Ishikawa (cell line): Measurements from ENCODE around the gene PTPRA.

Experiments
- CEBPB ChIP-seq: IDR thresholded peaks from 2 replicates; pipeline ENCODE4 v1.6.1; 2012
- CREB1 ChIP-seq: IDR thresholded peaks from 2 replicates; pipeline ENCODE4 v1.6.1; 2012; ENCODE audit warnings: low read depth
- EGR1 ChIP-seq: IDR thresholded peaks from 2 replicates; pipeline ENCODE4 v1.6.1; 2012
- EP300 ChIP-seq: IDR thresholded peaks from 2 replicates; pipeline ENCODE4 v1.6.1; 2012; ENCODE audit warnings: borderline replicate concordance
- FOXM1 ChIP-seq: IDR thresholded peaks from 2 replicates; pipeline ENCODE4 v1.6.1; 2012; ENCODE audit warnings: low read depth, borderline replicate concordance
- MAX ChIP-seq: IDR thresholded peaks from 2 replicates; pipeline ENCODE4 v1.6.1; 2012
- NFIC ChIP-seq: IDR thresholded peaks from 2 replicates; pipeline ENCODE4 v1.6.1; 2012
- RAD21 ChIP-seq: IDR thresholded peaks from 2 replicates; pipeline ENCODE4 v1.6.1; 2012; ENCODE audit warnings: low read depth
- REST ChIP-seq: IDR thresholded peaks from 2 replicates; pipeline ENCODE4 v1.6.1; 2012; ENCODE audit warnings: low read depth, mild to moderate bottlenecking
- TAF1 ChIP-seq: IDR thresholded peaks from 2 replicates; pipeline ENCODE4 v1.6.1; 2012; ENCODE audit warnings: low read depth, mild to moderate bottlenecking
- TCF12 ChIP-seq: IDR thresholded peaks from 2 replicates; pipeline ENCODE4 v1.6.1; 2012; ENCODE audit warnings: low read depth
- TEAD4 ChIP-seq: IDR thresholded peaks from 2 replicates; pipeline ENCODE4 v1.6.1; 2012
- USF1 ChIP-seq: IDR thresholded peaks from 2 replicates; pipeline ENCODE4 v1.6.1; 2012
- YY1 ChIP-seq: IDR thresholded peaks from 2 replicates; pipeline ENCODE4 v1.6.1; 2012; ENCODE audit warnings: low read depth
- ZBTB7A ChIP-seq: IDR thresholded peaks from 2 replicates; pipeline ENCODE4 v1.6.1; 2012; ENCODE audit warnings: low read depth

The PTPRA gene

GRCh38 chr20:2894221-2894620 is 20.9 kb downstream of the PTPRA start:
- TF ChIP-seq CEBPB (no peak), USF1 (no peak), YY1 (no peak), RAD21 (no peak), ZBTB7A (no peak), CREB1 (no peak), MAX (no peak), REST (no peak), FOXM1 (no peak), TCF12 (no peak), TAF1 (no peak), EP300 (no peak), TEAD4 (no peak), NFIC (no peak), EGR1 (no peak)

GRCh38 chr20:2899243-2899642 is 26.0 kb downstream of the PTPRA start:
- TF ChIP-seq EGR1 (no peak), MAX (no peak), TAF1 (no peak), CREB1 (no peak)

- TF ChIP-seq FOXM1 (no peak), EGR1 (no peak)
Measured at GRCh38 chr20:2900845-2901592, 27.7 kb downstream of the PTPRA start.

- no peak for TF ChIP-seq ZBTB7A
- TF ChIP-seq EP300: no peak
- no peak for TF ChIP-seq FOXM1
- no peak for TF ChIP-seq TAF1
- TF ChIP-seq REST: no peak
- TF ChIP-seq RAD21: no peak
- TF ChIP-seq TEAD4: no peak
- no peak for TF ChIP-seq MAX
- no peak for TF ChIP-seq CEBPB
- TF ChIP-seq NFIC: no peak
- no peak for TF ChIP-seq TCF12
Measured at GRCh38 chr20:2902291-2902690, 29.0 kb downstream of the PTPRA start.

GRCh38 chr20:2902818-2903217 is 29.5 kb downstream of the PTPRA start:
- TF ChIP-seq RAD21: no peak
- no peak for TF ChIP-seq REST
- no peak for TF ChIP-seq TAF1
